Effector CD8-positive, alpha-beta T cell (primary cell): ENCODE data around the gene PRKAG2.

Experiments used
- DNase-seq: peaks from one replicate; lab custom pipeline; 2025; lab: John Stamatoyannopoulos, UW

Gene PRKAG2

GRCh38 chr7:151744656-151745638, 132.0 kb downstream of the PRKAG2 start:
- no peak for DNase-seq

- DNase-seq, result no peak
Observed at GRCh38 chr7:151744051-151744580, 132.8 kb downstream of the PRKAG2 start.

GRCh38 chr7:151743481-151743983, 133.4 kb downstream of the PRKAG2 start:
- DNase-seq, result no peak

GRCh38 chr7:151742713-151743480, 134.0 kb downstream of the PRKAG2 start:
- no peak for DNase-seq

GRCh38 chr7:151741585-151741984, 135.3 kb downstream of the PRKAG2 start:
- no peak for DNase-seq

GRCh38 chr7:151740081-151740851, 136.6 kb downstream of the PRKAG2 start:
- DNase-seq, result no peak

GRCh38 chr7:151738925-151739324, 138.0 kb downstream of the PRKAG2 start:
- DNase-seq, result no peak

GRCh38 chr7:151736403-151736909, 140.5 kb downstream of the PRKAG2 start:
- DNase-seq, result no peak

- DNase-seq, result no peak
Observed at GRCh38 chr7:151735851-151736402, 141.0 kb downstream of the PRKAG2 start.

GRCh38 chr7:151735186-151735850, 141.6 kb downstream of the PRKAG2 start:
- DNase-seq, result no peak

- no peak for DNase-seq
Observed at GRCh38 chr7:151732834-151733592, 143.9 kb downstream of the PRKAG2 start.

GRCh38 chr7:151732292-151732691, 144.6 kb downstream of the PRKAG2 start:
- DNase-seq, result no peak

- DNase-seq, result no peak
Observed at GRCh38 chr7:151731022-151731441, 145.9 kb downstream of the PRKAG2 start.

- DNase-seq, result no peak
Observed at GRCh38 chr7:151730591-151730990, 146.3 kb downstream of the PRKAG2 start.

- DNase-seq, result no peak
Observed at GRCh38 chr7:151729521-151729921, 147.4 kb downstream of the PRKAG2 start.

GRCh38 chr7:151728746-151729145, 148.2 kb downstream of the PRKAG2 start:
- DNase-seq, result no peak

- no peak for DNase-seq
Observed at GRCh38 chr7:151728286-151728660, 148.6 kb downstream of the PRKAG2 start.

GRCh38 chr7:151727579-151728285, 149.2 kb downstream of the PRKAG2 start:
- no peak for DNase-seq
